ENCODE results near the gene DAW1. TPM values are rescaled to one million over a fixed set of nuclear protein-coding genes. Genes with fewer than 3 reads are reported as not detected.

The DAW1 gene
- total and polyA plus RNA-seq, 2 of the 4 experiments (the other 2 are of a cell fraction): 0.86 to 1.4 TPM

GRCh38 chr2:227862741-227863588 is 8.5 kb upstream of the DAW1 start:
- Histone ChIP-seq H2BK120ac (ENCODE audit: low read depth, low read length) (peak overlapping the region; percentile 76), H3K27me3 (ENCODE audit: control insufficient read depth, insufficient read depth, low read length) (no peaks in the 10 kb centered on the region), H3K79me1 (ENCODE audit: low read depth in 1 of 2, low read length in 2 of 2) (no peaks in the 10 kb centered on the region), H3K4me2 (ENCODE audit: low read depth, low read length) (peak overlapping the region; percentile 7; the same call in 1 of the 2 replicates), H2BK5ac (ENCODE audit: low read depth, low read length, poor library complexity, severe bottlenecking) (peak overlapping the region; percentile 91), H3K23ac (ENCODE audit: low read depth, low read length) (no peak overlapping the region), H3K9ac (ENCODE audit: low read depth, low read length) (no peak overlapping the region), H3K4ac (ENCODE audit: low read depth, low read length) (peak overlapping the region; percentile 68), H4K20me1 (ENCODE audit: insufficient read depth, low read length) (no peaks in the 10 kb centered on the region), H2BK20ac (ENCODE audit: low read depth, low read length) (peak overlapping the region; percentile 68), H3K4me1 (ENCODE audit: control insufficient read depth, insufficient read depth, low read length) (peaks cover 10% of the 10 kb centered on the region), H3K36me3 (ENCODE audit: control insufficient read depth, insufficient read depth, low read length) (no peaks in the 10 kb centered on the region), H4K91ac (ENCODE audit: insufficient read depth, low read depth, low read length) (peak overlapping the region; percentile 60), H4K5ac (ENCODE audit: low read depth, low read length) (peak overlapping the region; percentile 23; the same call in 1 of the 2 replicates), H2BK15ac (ENCODE audit: low read depth, low read length) (peak overlapping the region; percentile 39; the same call in 1 of the 3 replicates), H3K9me3 (ENCODE audit: control insufficient read depth, insufficient read depth, low read length) (no peaks in the 10 kb centered on the region), H3K56ac (ENCODE audit: extremely low read depth, insufficient read depth, low read length) (no peak overlapping the region), H3K4me3 (ENCODE audit: insufficient read depth, low read depth, low read length) (no peak overlapping the region), H3K27ac (ENCODE audit: insufficient read depth, low read length) (peak overlapping the region; percentile 27; the same call in 1 of the 2 replicates), H3K18ac (ENCODE audit: low read depth, low read length) (0 out of 2 replicates have a peak overlapping the region, but pooled peaks have one; percentile 19), H2AK5ac (ENCODE audit: low read depth, low read length) (peak overlapping the region; percentile 79), H4K8ac (ENCODE audit: low read depth in 2 of 2, low read length in 2 of 2) (peak overlapping the region; percentile 19 to 66; a peak in 3 of 4 replicates), H3K9me1 (ENCODE audit: insufficient read depth, low read length) (peaks cover 13% of the 10 kb centered on the region; the same call in 1 of the 2 replicates), H2AK9ac (replicated peaks; ENCODE audit: low read depth, low read length, poor library complexity) (peak overlapping the region; percentile 68), H3K14ac (replicated peaks; ENCODE audit: low read depth, low read length) (peak overlapping the region; percentile 36; the same call in 1 of the 2 replicates), H2AFZ (replicated peaks; ENCODE audit: low read length, poor library complexity) (peak overlapping the region; percentile 44)
- CTCF ChIA-PET: interaction anchor here (0.8 to 2.2 kb wide), 4 partner anchors 27 to 610 kb away, joined by 3 to 7 read pairs (median 4); no protein-coding TSS in a partner anchor
- no TSS peak for BruUV-seq (replicated peaks)
- intact Hi-C loops (cut with micrococcal nuclease): loop anchor here (1.0 to 5.0 kb wide), 3 partner anchors 46 to 457 kb away; no protein-coding TSS in a partner anchor
- POLR2A ChIA-PET (ENCODE audit: unreplicated experiment): no interaction called here
- dilution Hi-C loops (cut with HindIII; ENCODE audit: low sequenced_read_pairs, unreplicated experiment): no loop called here
- DNase-seq (peak; percentile 83), ATAC-seq (ENCODE audit: low read depth) (peak; percentile 84)
- in situ Hi-C loops (cut with MboI; ENCODE audit: low sequenced_read_pairs): no loop called here
- 70% methylated on average over 3 of the region's 7 CpGs; no CpG with 5 or more reads in 1 of the 2 experiments for WGBS, 2 experiments (ENCODE audit: extremely low coverage in 2 of 2, insufficient read length in 1 of 2)
- TF ChIP-seq FOS (IDR thresholded peaks at IDR 0.05; ENCODE audit: low read depth, low read length) (peak; percentile 70), CTCF (conservative IDR thresholded peaks at IDR 0.05; ENCODE audit: low read depth, low read length) (peak; percentile 26; the same call in 1 of the 2 replicates), BHLHE40 (IDR thresholded peaks at IDR 0.05; ENCODE audit: low read depth, low read length) (no peak), RCOR1 (IDR thresholded peaks at IDR 0.05; ENCODE audit: insufficient replicate concordance, low read length) (no peak), NFE2L2 (IDR thresholded peaks at IDR 0.05; ENCODE audit: low read depth, low read length) (no peak), SMC3 (IDR thresholded peaks at IDR 0.05; ENCODE audit: low read depth, low read length) (no peak), CHD1 (IDR thresholded peaks at IDR 0.05; ENCODE audit: low read depth, low read length) (no peak), USF2 (IDR thresholded peaks at IDR 0.05; ENCODE audit: low read depth, low read length) (no peak), MAZ (IDR thresholded peaks at IDR 0.05; ENCODE audit: borderline replicate concordance, low read depth, low read length) (no peak), MAFK (IDR thresholded peaks at IDR 0.05; ENCODE audit: low read depth, low read length) (peak; percentile 45), RAD21 (IDR thresholded peaks at IDR 0.05; ENCODE audit: low read length) (no peak; the same call in 1 of the 2 replicates), MXI1 (IDR thresholded peaks at IDR 0.05; ENCODE audit: borderline replicate concordance, low read depth, low read length) (no peak), CEBPB (IDR thresholded peaks at IDR 0.05; ENCODE audit: low read depth, low read length) (peak; percentile 95), RFX5 (IDR thresholded peaks at IDR 0.05; ENCODE audit: low read depth, low read length) (no peak), POLR2A (IDR thresholded peaks at IDR 0.05; ENCODE audit: low read depth, low read length) (no peak)

Data from IMR-90 (cell line).